ENCODE results near the gene IPO11. TPM values are rescaled to one million over a fixed set of nuclear protein-coding genes. Genes with fewer than 3 reads are reported as not detected.

IPO11 gene
- total RNA-seq, 1 experiment from 2014 or later, result 26.6 TPM

GRCh38 chr5:62421414-62421813, 8.9 kb downstream of the IPO11 start:
- DNase-seq, result no peak
- Histone ChIP-seq H3K4me3 (no peak overlapping the region), H3K9me3 (no peaks in the 10 kb centered on the region), H3K27me3 (no peaks in the 10 kb centered on the region), H3K36me3 (no peaks in the 10 kb centered on the region)

- no peaks in the 10 kb centered on the region for H3K36me3 ChIP-seq
These were observed 12.2 kb downstream of the IPO11 start for GRCh38 chr5:62424763-62425162.

GRCh38 chr5:62431735-62432620, 19.4 kb downstream of the IPO11 start:
- no peaks in the 10 kb centered on the region for H3K27me3 ChIP-seq
- no peaks in the 10 kb centered on the region for H3K9me3 ChIP-seq
- no peak for DNase-seq
- no peak overlapping the region for H3K4me3 ChIP-seq
- H3K36me3 ChIP-seq, result no peaks in the 10 kb centered on the region; the same call in 1 of the 2 replicates

More at GRCh38 chr5:62424763-62425162, 12.2 kb downstream of the IPO11 start:
- H3K9me3 ChIP-seq, result no peaks in the 10 kb centered on the region
- no peak for DNase-seq
- H3K27me3 ChIP-seq, result no peaks in the 10 kb centered on the region
- no peak overlapping the region for H3K4me3 ChIP-seq

GRCh38 chr5:62432621-62433064, 20.1 kb downstream of the IPO11 start:
- no peak for DNase-seq
- Histone ChIP-seq H3K9me3 (no peaks in the 10 kb centered on the region), H3K4me3 (no peak overlapping the region), H3K36me3 (no peaks in the 10 kb centered on the region; the same call in 1 of the 2 replicates), H3K27me3 (no peaks in the 10 kb centered on the region)

- Histone ChIP-seq H3K36me3 (peaks cover 27% of the 10 kb centered on the region), H3K9me3 (no peaks in the 10 kb centered on the region), H3K27me3 (no peaks in the 10 kb centered on the region), H3K4me3 (no peak overlapping the region)
- DNase-seq, result no peak
These were observed 36.0 kb downstream of the IPO11 start for GRCh38 chr5:62448528-62448927.

GRCh38 chr5:62450259-62450658, 37.7 kb downstream of the IPO11 start:
- Histone ChIP-seq H3K36me3 (peaks cover 23% of the 10 kb centered on the region), H3K4me3 (no peak overlapping the region)
- no peak for DNase-seq

GRCh38 chr5:62457071-62457470, 44.5 kb downstream of the IPO11 start:
- H3K9me3 ChIP-seq, result no peaks in the 10 kb centered on the region
- peak; percentile 44 for DNase-seq
- H3K27me3 ChIP-seq, result no peaks in the 10 kb centered on the region
- H3K4me3 ChIP-seq, result no peak overlapping the region
- peaks cover 5% of the 10 kb centered on the region for H3K36me3 ChIP-seq

More at GRCh38 chr5:62450259-62450658, 37.7 kb downstream of the IPO11 start:
- Histone ChIP-seq H3K9me3 (no peaks in the 10 kb centered on the region), H3K27me3 (no peaks in the 10 kb centered on the region)

- H3K36me3 ChIP-seq, result peaks cover 3% of the 10 kb centered on the region; the same call in 1 of the 2 replicates
- H3K9me3 ChIP-seq, result no peaks in the 10 kb centered on the region
- no peaks in the 10 kb centered on the region for H3K27me3 ChIP-seq
- no peak overlapping the region for H3K4me3 ChIP-seq
- no peak for DNase-seq
These were observed 48.0 kb downstream of the IPO11 start for GRCh38 chr5:62460578-62460983.

GRCh38 chr5:62461561-62461960, 49.0 kb downstream of the IPO11 start:
- no peak for DNase-seq
- peaks cover 3% of the 10 kb centered on the region; the same call in 1 of the 2 replicates for H3K36me3 ChIP-seq
- H3K9me3 ChIP-seq, result no peaks in the 10 kb centered on the region
- H3K27me3 ChIP-seq, result no peaks in the 10 kb centered on the region
- H3K4me3 ChIP-seq, result no peak overlapping the region

GRCh38 chr5:62465985-62466925, 53.7 kb downstream of the IPO11 start:
- H3K27me3 ChIP-seq, result no peaks in the 10 kb centered on the region
- no peak overlapping the region for H3K4me3 ChIP-seq
- peaks cover 3% of the 10 kb centered on the region for H3K36me3 ChIP-seq
- H3K9me3 ChIP-seq, result no peaks in the 10 kb centered on the region
- DNase-seq, result no peak

GRCh38 chr5:62473209-62473608, 60.6 kb downstream of the IPO11 start:
- Histone ChIP-seq H3K36me3 (peaks cover 16% of the 10 kb centered on the region), H3K27me3 (no peaks in the 10 kb centered on the region), H3K4me3 (no peak overlapping the region), H3K9me3 (no peaks in the 10 kb centered on the region)
- DNase-seq, result no peak

GRCh38 chr5:62475072-62475471, 62.5 kb downstream of the IPO11 start:
- no peaks in the 10 kb centered on the region; the same call in 1 of the 2 replicates for H3K9me3 ChIP-seq
- H3K27me3 ChIP-seq, result no peaks in the 10 kb centered on the region
- peak; percentile 88 for DNase-seq
- H3K36me3 ChIP-seq, result peaks cover 30% of the 10 kb centered on the region
- no peak overlapping the region for H3K4me3 ChIP-seq

GRCh38 chr5:62477801-62478200, 65.2 kb downstream of the IPO11 start:
- no peak for DNase-seq
- H3K27me3 ChIP-seq, result no peaks in the 10 kb centered on the region
- peaks cover 27% of the 10 kb centered on the region for H3K36me3 ChIP-seq
- H3K4me3 ChIP-seq, result no peak overlapping the region
- no peaks in the 10 kb centered on the region; the same call in 1 of the 2 replicates for H3K9me3 ChIP-seq

- no peak for DNase-seq
- H3K27me3 ChIP-seq, result no peaks in the 10 kb centered on the region
- peaks cover 24% of the 10 kb centered on the region for H3K36me3 ChIP-seq
- no peaks in the 10 kb centered on the region; the same call in 1 of the 2 replicates for H3K9me3 ChIP-seq
- no peak overlapping the region for H3K4me3 ChIP-seq
These were observed 71.0 kb downstream of the IPO11 start for GRCh38 chr5:62483556-62483955.

- Histone ChIP-seq H3K9me3 (no peaks in the 10 kb centered on the region), H3K36me3 (peaks cover 24% of the 10 kb centered on the region), H3K27me3 (no peaks in the 10 kb centered on the region), H3K4me3 (no peak overlapping the region)
- DNase-seq, result no peak
These were observed 74.1 kb downstream of the IPO11 start for GRCh38 chr5:62486672-62487071.

- no peak for DNase-seq
- Histone ChIP-seq H3K4me3 (no peak overlapping the region), H3K36me3 (peaks cover 24% of the 10 kb centered on the region), H3K9me3 (no peaks in the 10 kb centered on the region), H3K27me3 (no peaks in the 10 kb centered on the region)
These were observed 76.0 kb downstream of the IPO11 start for GRCh38 chr5:62488531-62488930.

GRCh38 chr5:62489471-62489870, 76.9 kb downstream of the IPO11 start:
- H3K27me3 ChIP-seq, result no peaks in the 10 kb centered on the region
- DNase-seq, result no peak
- H3K4me3 ChIP-seq, result no peak overlapping the region
- peaks cover 29% of the 10 kb centered on the region for H3K36me3 ChIP-seq
- no peaks in the 10 kb centered on the region for H3K9me3 ChIP-seq

All from MG63 (cell line).